ENCODE data around the gene BCDIN3D.

- TF ChIP-seq FOXA1 (IDR thresholded peaks at IDR 0.05; ENCODE audit: borderline replicate concordance) (no peak), POLR2A (conservative IDR thresholded peaks at IDR 0.05) (no peak), FUS (optimal IDR thresholded peaks at IDR 0.05; ENCODE audit: low read depth, low read length) (no peak), POLR2G (IDR thresholded peaks at IDR 0.05; ENCODE audit: low read depth, low read length) (no peak), MTA3 (IDR thresholded peaks at IDR 0.05; ENCODE audit: borderline replicate concordance) (no peak)
These were observed 10.8 kb upstream of the BCDIN3D start for GRCh38 chr12:49853671-49854070.
